Neuron (in vitro differentiated cells): ENCODE results near the gene SEMA6A.
A peak's percentile ranks its signal among the peaks of the same experiment; 100 is the strongest.

Experiments
- H2AFZ ChIP-seq: one replicate; pipeline ENCODE4 v1.6.1; 2013; ENCODE audit warnings: low read depth, mild to moderate bottlenecking, inconsistent platforms, low read length, moderate library complexity
- H3K27me3 ChIP-seq: one replicate; pipeline ENCODE4 v1.6.1; 2013; ENCODE audit warnings: low read length; ENCODE audit not compliant: insufficient read depth
- H3K36me3 ChIP-seq: one replicate; pipeline ENCODE4 v1.6.1; 2013; ENCODE audit warnings: low read length; ENCODE audit not compliant: insufficient read depth
- H3K4me1 ChIP-seq: one replicate; pipeline ENCODE4 v1.6.1; 2013; ENCODE audit warnings: low read length; ENCODE audit not compliant: insufficient read depth
- H3K4me3 ChIP-seq: 2 replicates; pipeline ENCODE4 v1.5.1; 2013; ENCODE audit warnings: mild to moderate bottlenecking, low read length, moderate library complexity
- H3K9me3 ChIP-seq: one replicate; pipeline ENCODE4 v1.6.1; 2013; ENCODE audit warnings: low read length

Gene SEMA6A

DNA sequence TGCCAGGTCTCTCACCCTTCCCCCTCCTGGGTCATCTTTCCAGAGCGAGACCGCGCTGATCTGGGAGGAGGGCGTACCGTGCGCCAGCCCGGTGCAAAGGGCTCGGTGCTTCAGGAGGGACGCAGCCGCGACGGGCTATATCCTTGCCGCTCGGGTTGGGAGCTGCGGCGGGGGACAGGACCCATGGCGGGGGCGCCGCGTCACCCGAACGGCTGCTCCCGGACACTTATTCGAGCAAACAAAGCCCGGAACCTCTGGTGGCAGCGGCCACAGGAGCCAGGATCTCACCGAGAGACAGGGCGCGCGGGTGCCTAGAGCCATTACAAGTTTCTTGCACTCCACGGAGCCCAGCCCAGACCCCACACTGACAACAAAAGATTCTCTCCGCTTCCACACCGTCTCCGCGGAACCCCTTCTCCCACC, 1.3 kb downstream of the SEMA6A start:
- peak overlapping the region; percentile 75 for H2AFZ ChIP-seq
- H3K4me1 ChIP-seq: peaks cover 9% of the 10 kb centered on the region
- H3K36me3 ChIP-seq: no peaks in the 10 kb centered on the region
- H3K4me3 ChIP-seq: peak overlapping the region; percentile 91
- no peaks in the 10 kb centered on the region for H3K9me3 ChIP-seq
- H3K27me3 ChIP-seq: no peaks in the 10 kb centered on the region

- Histone ChIP-seq H3K4me3 (peak overlapping the region; percentile 91), H3K36me3 (no peaks in the 10 kb centered on the region), H3K27me3 (no peaks in the 10 kb centered on the region), H2AFZ (peak overlapping the region; percentile 75), H3K9me3 (no peaks in the 10 kb centered on the region), H3K4me1 (peaks cover 9% of the 10 kb centered on the region)
Observed at GRCh38 chr5:116572350-116573278, 2.0 kb downstream of the SEMA6A start.

DNA sequence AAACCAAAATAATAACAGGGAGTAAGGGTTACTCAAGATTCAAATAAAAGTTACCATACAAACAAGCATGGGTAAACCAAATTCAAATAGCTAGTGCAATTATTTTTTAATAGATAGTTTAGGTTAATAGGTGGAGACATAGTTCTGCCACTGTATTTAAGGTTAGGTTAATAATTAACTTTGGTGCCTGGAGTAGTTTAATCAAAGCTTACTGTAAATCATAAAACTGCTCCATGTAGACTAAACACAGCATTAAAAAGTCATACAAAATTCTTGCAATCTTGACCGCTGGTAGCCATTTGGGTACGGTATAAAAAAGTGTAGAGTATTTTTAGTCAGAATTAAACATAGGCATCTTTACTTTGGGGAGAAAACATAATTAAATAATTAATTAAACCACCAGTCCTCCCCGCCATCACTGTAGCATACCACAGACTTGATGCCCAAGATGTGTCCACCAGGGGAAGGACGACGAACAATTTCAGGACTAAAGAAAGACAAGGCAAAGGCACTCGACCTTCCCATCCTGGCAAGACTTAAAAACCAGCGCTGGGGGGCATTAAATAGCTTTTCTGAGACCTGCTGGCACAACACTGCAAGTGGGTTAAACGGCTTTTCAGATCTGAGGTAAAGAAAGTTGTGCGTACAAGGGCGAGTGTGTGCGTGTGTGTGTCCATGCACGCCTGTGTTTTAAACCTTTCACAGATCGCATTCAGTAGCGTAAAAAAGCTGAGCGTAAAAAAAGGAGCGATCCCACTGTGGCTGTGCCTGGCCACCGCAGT, 2.9 kb downstream of the SEMA6A start:
- Histone ChIP-seq H3K4me1 (peaks cover 10% of the 10 kb centered on the region), H3K36me3 (no peaks in the 10 kb centered on the region), H2AFZ (peak overlapping the region; percentile 75), H3K4me3 (peak overlapping the region; percentile 91), H3K27me3 (no peaks in the 10 kb centered on the region), H3K9me3 (no peaks in the 10 kb centered on the region)

DNA sequence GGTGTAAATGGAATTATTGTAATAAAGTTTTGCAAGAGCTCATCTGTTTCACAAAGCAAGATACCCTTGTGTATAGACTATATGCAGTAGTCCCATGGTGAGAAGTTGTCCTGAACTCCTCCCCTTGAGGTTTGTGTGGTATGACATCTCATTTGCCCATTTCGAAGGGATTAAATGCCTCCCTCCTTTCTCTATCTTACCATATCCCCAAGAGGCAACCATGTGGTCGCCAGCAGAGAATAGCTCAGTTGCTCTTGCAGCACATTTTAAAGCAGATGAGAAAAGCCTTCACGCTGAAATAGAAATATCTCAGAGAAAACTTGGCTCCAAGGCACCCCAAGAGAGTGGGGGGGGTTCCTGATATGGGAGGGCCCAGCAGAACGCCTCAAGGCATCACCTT, 4.6 kb downstream of the SEMA6A start:
- no peaks in the 10 kb centered on the region for H3K9me3 ChIP-seq
- no peaks in the 10 kb centered on the region for H3K36me3 ChIP-seq
- no peak overlapping the region for H2AFZ ChIP-seq
- H3K4me1 ChIP-seq: peaks cover 28% of the 10 kb centered on the region
- H3K4me3 ChIP-seq: no peak overlapping the region
- no peaks in the 10 kb centered on the region for H3K27me3 ChIP-seq

DNA sequence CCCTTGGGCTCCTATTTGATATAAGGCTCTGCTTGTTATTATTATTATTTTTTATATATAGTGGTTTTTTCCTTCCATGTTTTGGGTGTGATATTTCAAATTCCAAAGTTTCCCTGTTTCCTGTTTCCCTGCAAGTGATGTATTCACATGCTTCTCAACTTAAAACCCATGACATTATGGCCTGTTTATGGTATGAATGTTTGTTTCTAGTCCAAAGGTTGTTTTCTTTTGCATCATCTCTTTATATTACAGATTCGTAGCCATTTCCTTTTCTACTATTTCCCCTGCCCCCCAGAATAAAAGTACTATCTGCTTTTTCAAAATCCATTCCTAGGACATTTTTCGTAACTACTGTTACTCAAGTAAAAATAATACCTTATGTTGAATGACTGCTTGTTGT, 7.5 kb downstream of the SEMA6A start:
- Histone ChIP-seq H3K4me1 (peaks cover 31% of the 10 kb centered on the region), H2AFZ (no peak overlapping the region), H3K9me3 (no peaks in the 10 kb centered on the region), H3K4me3 (no peak overlapping the region), H3K27me3 (no peaks in the 10 kb centered on the region), H3K36me3 (no peaks in the 10 kb centered on the region)

DNA sequence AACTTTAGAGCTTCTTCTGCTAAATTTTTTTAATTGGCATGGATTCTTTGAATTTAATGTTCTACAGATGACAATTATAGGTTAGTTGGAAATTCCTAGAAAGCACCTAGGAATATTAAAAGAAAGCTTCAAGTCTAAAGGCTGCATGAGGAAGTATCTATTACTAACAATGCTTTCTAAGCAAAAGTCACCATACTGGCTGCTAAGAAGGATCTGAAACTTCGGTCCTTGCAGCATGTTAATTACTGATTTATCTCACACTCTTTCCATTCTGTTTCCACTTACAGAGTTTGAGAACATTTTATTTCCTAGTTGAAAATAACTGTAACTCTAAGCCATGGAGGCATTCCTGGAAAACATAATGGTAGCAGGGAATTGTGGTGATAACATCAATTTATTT, 8.4 kb downstream of the SEMA6A start:
- Histone ChIP-seq H2AFZ (no peak overlapping the region), H3K9me3 (no peaks in the 10 kb centered on the region), H3K27me3 (no peaks in the 10 kb centered on the region), H3K4me3 (no peak overlapping the region), H3K36me3 (no peaks in the 10 kb centered on the region), H3K4me1 (peaks cover 26% of the 10 kb centered on the region)

- Histone ChIP-seq H2AFZ (no peak overlapping the region), H3K9me3 (no peaks in the 10 kb centered on the region), H3K36me3 (no peaks in the 10 kb centered on the region), H3K27me3 (no peaks in the 10 kb centered on the region), H3K4me3 (no peak overlapping the region), H3K4me1 (peaks cover 22% of the 10 kb centered on the region)
Observed at GRCh38 chr5:116564756-116565490, 9.7 kb downstream of the SEMA6A start.

GRCh38 chr5:116564312-116564711, 10.3 kb downstream of the SEMA6A start:
- Histone ChIP-seq H3K4me1 (peaks cover 22% of the 10 kb centered on the region), H3K9me3 (no peaks in the 10 kb centered on the region), H3K36me3 (no peaks in the 10 kb centered on the region), H3K4me3 (no peak overlapping the region), H2AFZ (no peak overlapping the region), H3K27me3 (no peaks in the 10 kb centered on the region)

GRCh38 chr5:116563736-116564308, 10.8 kb downstream of the SEMA6A start:
- no peak overlapping the region for H3K4me3 ChIP-seq
- no peak overlapping the region for H2AFZ ChIP-seq
- H3K4me1 ChIP-seq: peaks cover 22% of the 10 kb centered on the region
- H3K9me3 ChIP-seq: no peaks in the 10 kb centered on the region
- no peaks in the 10 kb centered on the region for H3K36me3 ChIP-seq
- H3K27me3 ChIP-seq: no peaks in the 10 kb centered on the region

DNA sequence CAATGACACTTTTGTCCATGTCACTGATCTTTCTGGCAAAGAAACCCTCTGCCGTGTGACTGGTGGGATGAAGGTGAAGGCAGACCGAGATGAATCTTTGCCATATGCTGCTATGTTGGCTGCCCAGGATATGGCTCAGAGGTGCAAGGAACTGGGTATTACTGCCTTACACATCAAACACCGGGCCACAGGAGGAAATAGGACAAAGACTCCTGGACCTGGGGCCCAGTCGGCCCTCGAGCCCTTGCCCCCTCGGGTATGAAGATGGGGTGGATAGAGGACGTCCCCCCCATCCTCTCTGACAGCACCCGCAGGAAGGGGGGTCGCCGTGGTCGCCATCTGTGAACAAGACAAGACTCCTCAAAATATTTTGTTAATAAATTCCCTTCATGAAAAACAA, 12.0 kb downstream of the SEMA6A start:
- peaks cover 22% of the 10 kb centered on the region for H3K4me1 ChIP-seq
- H3K36me3 ChIP-seq: no peaks in the 10 kb centered on the region
- H3K4me3 ChIP-seq: no peak overlapping the region
- no peak overlapping the region for H2AFZ ChIP-seq
- H3K9me3 ChIP-seq: no peaks in the 10 kb centered on the region
- no peaks in the 10 kb centered on the region for H3K27me3 ChIP-seq

GRCh38 chr5:116561658-116562057, 13.0 kb downstream of the SEMA6A start:
- peaks cover 20% of the 10 kb centered on the region for H3K4me1 ChIP-seq
- no peaks in the 10 kb centered on the region for H3K9me3 ChIP-seq
- no peaks in the 10 kb centered on the region for H3K27me3 ChIP-seq
- H3K36me3 ChIP-seq: no peaks in the 10 kb centered on the region
- H3K4me3 ChIP-seq: no peak overlapping the region
- H2AFZ ChIP-seq: no peak overlapping the region

DNA sequence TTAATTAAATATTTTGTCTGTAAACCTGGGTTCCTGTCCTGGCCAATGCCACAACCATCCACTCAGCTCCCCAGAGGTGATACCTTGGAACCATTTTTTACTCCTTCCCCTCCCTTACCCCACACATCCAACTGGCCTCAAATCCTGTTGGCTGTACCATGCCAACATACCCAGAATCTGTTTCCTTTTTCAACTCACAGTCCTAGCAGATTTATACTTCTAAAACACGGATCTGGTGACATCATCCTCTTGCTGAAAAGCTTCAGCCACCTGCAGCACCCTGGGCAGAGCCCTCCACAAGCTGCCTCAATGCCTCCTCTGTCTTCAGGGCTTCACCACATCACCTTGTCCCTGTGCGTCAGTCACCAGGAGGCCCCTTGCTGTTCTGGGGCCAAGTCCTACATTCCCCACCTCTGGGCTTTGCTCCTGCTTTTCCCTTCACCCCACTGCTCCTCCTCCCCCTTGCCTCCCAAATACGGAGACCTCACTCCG, 14.9 kb downstream of the SEMA6A start:
- Histone ChIP-seq H3K4me1 (peaks cover under 1% of the 10 kb centered on the region), H3K36me3 (no peaks in the 10 kb centered on the region), H3K9me3 (no peaks in the 10 kb centered on the region), H3K27me3 (no peaks in the 10 kb centered on the region), H2AFZ (no peak overlapping the region), H3K4me3 (no peak overlapping the region)
